Testis (tissue), 2 donors: ENCODE data around the gene VWA7.

ENCODE experiments used
- POLR2A ChIP-seq: fragments of 450-650 bp; IDR thresholded peaks from one replicate; pipeline ENCODE4 v1.6.1; 2017; ENCODE audit warnings: antibody characterized with exemption, mild to moderate bottlenecking, moderate library complexity
- TF ChIP-seq, protein P1 (sequence below), 3 experiments: fragments of 450-650 bp in 2 of 3; fragments of 200-600 bp in 1 of 3; sonication (generic) in 1 of 3; IDR thresholded peaks; one replicate each; pipeline ENCODE4 v1.5.1; 2016 to 2019; ENCODE audit warnings: antibody characterized with exemption in 3 of 3, mild to moderate bottlenecking in 2 of 3, moderate library complexity in 1 of 3

DNA sequence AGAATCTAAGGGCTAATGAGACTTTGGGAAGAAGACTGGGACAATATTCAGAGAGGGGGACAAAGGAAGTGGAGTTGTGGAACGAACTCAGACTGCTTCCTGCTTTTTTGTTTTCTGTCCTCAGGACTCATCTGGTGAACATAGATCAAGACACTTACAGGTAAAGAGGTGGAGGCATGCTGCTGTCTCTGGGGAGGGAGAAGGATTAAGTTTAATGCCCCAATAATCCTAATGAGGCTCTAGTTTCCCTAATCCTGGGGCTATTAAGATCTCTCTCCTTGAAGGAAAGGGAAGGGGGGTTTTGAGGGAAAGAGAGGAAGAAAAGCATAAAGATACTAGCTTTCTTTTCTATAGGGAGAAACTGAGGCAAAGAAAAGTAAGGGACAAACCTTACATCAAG, 32.7 kb downstream of the VWA7 start:
- TF ChIP-seq, protein P1, sequence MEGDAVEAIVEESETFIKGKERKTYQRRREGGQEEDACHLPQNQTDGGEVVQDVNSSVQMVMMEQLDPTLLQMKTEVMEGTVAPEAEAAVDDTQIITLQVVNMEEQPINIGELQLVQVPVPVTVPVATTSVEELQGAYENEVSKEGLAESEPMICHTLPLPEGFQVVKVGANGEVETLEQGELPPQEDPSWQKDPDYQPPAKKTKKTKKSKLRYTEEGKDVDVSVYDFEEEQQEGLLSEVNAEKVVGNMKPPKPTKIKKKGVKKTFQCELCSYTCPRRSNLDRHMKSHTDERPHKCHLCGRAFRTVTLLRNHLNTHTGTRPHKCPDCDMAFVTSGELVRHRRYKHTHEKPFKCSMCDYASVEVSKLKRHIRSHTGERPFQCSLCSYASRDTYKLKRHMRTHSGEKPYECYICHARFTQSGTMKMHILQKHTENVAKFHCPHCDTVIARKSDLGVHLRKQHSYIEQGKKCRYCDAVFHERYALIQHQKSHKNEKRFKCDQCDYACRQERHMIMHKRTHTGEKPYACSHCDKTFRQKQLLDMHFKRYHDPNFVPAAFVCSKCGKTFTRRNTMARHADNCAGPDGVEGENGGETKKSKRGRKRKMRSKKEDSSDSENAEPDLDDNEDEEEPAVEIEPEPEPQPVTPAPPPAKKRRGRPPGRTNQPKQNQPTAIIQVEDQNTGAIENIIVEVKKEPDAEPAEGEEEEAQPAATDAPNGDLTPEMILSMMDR (IDR thresholded peaks at IDR 0.05) = no peak
- no peak for TF ChIP-seq POLR2A
